CD4-positive, alpha-beta memory T cell (primary cell): Measurements from ENCODE around the gene NEU1. TPM values are rescaled to one million over a fixed set of nuclear protein-coding genes. Genes with fewer than 3 reads are reported as not detected.
"Not testable (repeated sequence)": the region's sequence is repeated elsewhere in the genome, so short reads cannot be mapped to it uniquely, and the experiment has no call there.

Experiments
- CTCF ChIA-PET: fragments of 350-600 bp; sonication (Branson Sonifier 250); formaldehyde crosslinking; loops from one replicate; lab custom pipeline; 2021; ENCODE audit warnings: inconsistent platforms; ENCODE audit not compliant: partially characterized antibody; lab: Charles Lee
- POLR2A ChIA-PET: fragments of 350-600 bp; sonication (Branson Sonifier 250); formaldehyde crosslinking; loops from one replicate; lab custom pipeline; 2021; ENCODE audit not compliant: partially characterized antibody; lab: Charles Lee
- DNase-seq, 5 donors: peaks; one replicate each; pipeline versions ENCODE4 v3.0.0 to v3.0.0-alpha.2; 2020 to 2022; ENCODE audit warnings: mixed read lengths in 1 of 5
- H3K27ac ChIP-seq: one replicate; pipeline ENCODE4 v1.7.0; 2013; ENCODE audit warnings: low read depth, low read length
- H3K27me3 ChIP-seq: 2 replicates; pipeline ENCODE4 v1.7.0; 2013; ENCODE audit warnings: mild to moderate bottlenecking, low read length, moderate library complexity; ENCODE audit not compliant: insufficient read depth
- H3K36me3 ChIP-seq: 2 replicates; pipeline ENCODE4 v1.7.0; 2013; ENCODE audit warnings: mild to moderate bottlenecking, low read length, moderate library complexity; ENCODE audit not compliant: insufficient read depth
- H3K4me1 ChIP-seq: 2 replicates; pipeline ENCODE4 v1.7.0; 2013; ENCODE audit warnings: mild to moderate bottlenecking, low read length, moderate library complexity; ENCODE audit not compliant: insufficient read depth
- H3K4me3 ChIP-seq, 2 donors: one replicate each; pipeline ENCODE4 v1.7.0; 2013; ENCODE audit warnings: low read length in 2 of 2, mild to moderate bottlenecking in 1 of 2
- H3K9me3 ChIP-seq, 2 donors: one replicate each; pipeline ENCODE4 v1.7.0; 2013; ENCODE audit warnings: low read length in 2 of 2, control low read depth in 1 of 2; ENCODE audit not compliant: control insufficient read depth in 1 of 2
- H3K27ac Mint-ChIP-seq, 7 donors: one replicate each; pipeline ENCODE4 v1.8.0; 2020 to 2021; ENCODE audit warnings: mixed read lengths in 7 of 7, mild to moderate bottlenecking in 6 of 7, inconsistent platforms in 3 of 7, moderate library complexity in 3 of 7
- H3K27me3 Mint-ChIP-seq, 2 donors: one replicate each; pipeline ENCODE4 v1.8.0; 2020 to 2021; ENCODE audit warnings: mixed read lengths in 2 of 2
- H3K36me3 Mint-ChIP-seq, 2 donors: one replicate each; pipeline ENCODE4 v1.8.0; 2020 to 2021; ENCODE audit warnings: mixed read lengths in 2 of 2, inconsistent platforms in 1 of 2, mild to moderate bottlenecking in 1 of 2
- H3K4me1 Mint-ChIP-seq, 4 donors: one replicate each; pipeline ENCODE4 v1.8.0; 2020 to 2021; ENCODE audit warnings: mixed read lengths in 4 of 4, mild to moderate bottlenecking in 1 of 4
- H3K4me3 Mint-ChIP-seq, 8 donors: one replicate each; pipeline ENCODE4 v1.8.0; 2020 to 2021; ENCODE audit warnings: mixed read lengths in 8 of 8, mild to moderate bottlenecking in 7 of 8, moderate library complexity in 6 of 8, inconsistent platforms in 3 of 8
- H3K9me3 Mint-ChIP-seq, 8 donors: one replicate each; pipeline ENCODE4 v1.8.0; 2020 to 2021; ENCODE audit warnings: mixed read lengths in 8 of 8, mild to moderate bottlenecking in 5 of 8, inconsistent platforms in 3 of 8, moderate library complexity in 1 of 8
- intact Hi-C: fragments of 100-400 bp; cut with micrococcal nuclease; formaldehyde crosslinking; loops from one replicate; pipeline ENCODE4 v1.15.1; 2023
- polyA plus RNA-seq, 2 donors: library from polyadenylated mRNA; unstranded; fragments of 300-500 nt; fragmentation: Illumina TruSeq; gene quantifications; one replicate each; pipeline ENCODE4 v1.2.3, GENCODE V29; 2021
- total RNA-seq, 2 experiments: library from RNA; stranded (reverse); gene quantifications; one replicate each; pipeline ENCODE4 v1.2.3, GENCODE V29; 2021

The NEU1 gene
- total and polyA plus RNA-seq, 4 experiments from 2014 or later = 19.6 to 23.4 (median 21.8) TPM

DNA sequence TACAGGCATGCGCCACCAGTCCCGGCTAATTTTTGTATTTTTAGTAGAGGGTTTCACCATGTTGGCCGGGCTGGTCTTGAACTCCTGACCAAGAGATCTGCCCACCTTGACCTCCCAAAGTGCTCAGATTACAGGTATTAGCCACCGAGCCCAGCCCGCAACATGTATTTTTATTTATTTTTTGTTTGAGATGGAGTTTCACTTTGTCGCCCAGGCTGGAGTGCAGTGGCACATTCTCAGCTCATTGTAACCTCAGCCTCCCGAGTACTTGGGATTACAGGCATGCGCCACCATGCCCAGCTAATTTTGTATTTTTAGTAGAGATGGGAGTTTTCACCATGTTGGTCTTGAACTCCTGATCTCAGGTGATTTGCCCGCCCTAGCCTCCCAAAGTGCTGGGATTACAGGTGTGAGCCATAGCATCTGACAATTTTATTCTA is 24.5 kb downstream of the NEU1 start:
- not testable (repeated sequence) for H3K9me3 Mint-ChIP-seq, H3K27me3 ChIP-seq, DNase-seq, H3K27me3 Mint-ChIP-seq, H3K9me3 ChIP-seq
- Mint-ChIP-seq H3K4me3 (peak overlapping the region; percentile 22 to 99 (median 93)), H3K27ac (peak overlapping the region in 6 of 7 donors; percentile 4 to 99 (median 98)), H3K36me3 (peaks cover 33 to 66% of the 10 kb centered on the region in 2 donors), H3K4me1 (peaks cover 25 to 54% (median 38%) of the 10 kb centered on the region in 4 donors)
- H3K4me1 ChIP-seq = peaks cover 44% of the 10 kb centered on the region
- intact Hi-C loops = loop anchor here (10.0 kb wide), 1 partner anchor 137 kb away; the partner anchor contains the start of gene DXO
- POLR2A ChIA-PET = interaction anchor here (1.0 to 4.8 kb wide), 5 partner anchors 25 to 257 kb away, joined by 3 to 43 read pairs (median 4); partner anchors contain the start of genes BAG6, C6orf47 and NEU1
- CTCF ChIA-PET = interaction anchor here (1.1 to 1.3 kb wide), 4 partner anchors 8 to 109 kb away, joined by 3 to 5 read pairs (median 4); partner anchors contain the start of gene DDAH2
- H3K36me3 ChIP-seq = peaks cover 41% of the 10 kb centered on the region
- peak overlapping the region in 1 of 2 donors; percentile 75 for H3K4me3 ChIP-seq
- peak overlapping the region; percentile 88 for H3K27ac ChIP-seq

DNA sequence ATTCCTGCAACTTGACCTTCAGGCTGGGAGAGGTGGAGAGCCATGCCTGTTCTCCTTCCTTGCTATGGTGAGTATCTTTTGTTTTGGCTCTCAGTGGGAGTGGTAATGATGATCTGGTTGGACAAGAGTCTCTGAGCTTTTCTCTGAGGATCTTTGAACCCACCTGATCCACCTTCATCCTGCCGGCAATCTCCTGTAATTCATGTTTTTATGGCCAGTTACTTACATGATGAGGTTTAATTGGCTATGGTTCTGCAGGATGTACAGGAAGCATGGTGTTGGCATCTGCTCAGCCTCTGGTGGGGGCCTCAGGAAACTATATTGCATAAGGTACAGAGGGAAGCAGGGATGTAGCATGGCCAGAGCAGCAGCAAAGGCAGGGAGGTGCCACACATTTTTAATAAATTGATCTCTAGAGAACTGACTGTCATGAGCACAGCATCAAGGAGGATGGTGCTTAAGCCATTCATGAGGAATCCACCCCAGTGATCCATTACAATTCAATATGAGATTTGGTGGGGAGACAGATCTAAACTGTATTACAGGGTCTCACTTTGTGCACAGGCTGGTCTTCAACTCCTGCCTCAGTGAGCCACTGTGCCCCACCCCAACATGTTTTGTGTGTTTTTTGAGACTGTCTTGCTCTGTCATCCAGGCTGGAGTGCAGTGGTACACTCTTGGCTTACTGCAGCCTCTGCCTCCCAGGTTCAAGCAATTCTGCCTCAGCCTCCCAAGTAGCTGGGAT is 25.1 kb downstream of the NEU1 start:
- intact Hi-C loops = loop anchor here (10.0 kb wide), 1 partner anchor 137 kb away; the partner anchor contains the start of gene DXO
- Histone ChIP-seq H3K27ac (peak overlapping the region; percentile 88), H3K36me3 (peaks cover 41% of the 10 kb centered on the region), H3K4me3 (peak overlapping the region; percentile 3 to 75), H3K9me3 (no peaks in the 10 kb centered on the region), H3K27me3 (no peaks in the 10 kb centered on the region), H3K4me1 (peaks cover 46% of the 10 kb centered on the region)
- Mint-ChIP-seq H3K9me3 (no peaks in the 10 kb centered on the region), H3K4me3 (peak overlapping the region; percentile 88 to 99 (median 96)), H3K4me1 (peaks cover 25 to 54% (median 38%) of the 10 kb centered on the region in 4 donors), H3K27ac (peak overlapping the region; percentile 83 to 99 (median 98)), H3K27me3 (no peaks in the 10 kb centered on the region), H3K36me3 (peaks cover 33 to 66% of the 10 kb centered on the region in 2 donors)
- ChIA-PET POLR2A (interaction anchor here (0.6 to 4.8 kb wide), 11 partner anchors 10 to 215 kb away, joined by 3 to 43 read pairs (median 4); partner anchors contain the start of genes BAG6, C6orf47, CLIC1 and HSPA1B), CTCF (interaction anchor here (0.8 to 3.2 kb wide), 8 partner anchors 7 to 157 kb away, joined by 3 to 10 read pairs (median 4); partner anchors contain the start of genes LY6G5C and NEU1)
- DNase-seq = no peak

DNA sequence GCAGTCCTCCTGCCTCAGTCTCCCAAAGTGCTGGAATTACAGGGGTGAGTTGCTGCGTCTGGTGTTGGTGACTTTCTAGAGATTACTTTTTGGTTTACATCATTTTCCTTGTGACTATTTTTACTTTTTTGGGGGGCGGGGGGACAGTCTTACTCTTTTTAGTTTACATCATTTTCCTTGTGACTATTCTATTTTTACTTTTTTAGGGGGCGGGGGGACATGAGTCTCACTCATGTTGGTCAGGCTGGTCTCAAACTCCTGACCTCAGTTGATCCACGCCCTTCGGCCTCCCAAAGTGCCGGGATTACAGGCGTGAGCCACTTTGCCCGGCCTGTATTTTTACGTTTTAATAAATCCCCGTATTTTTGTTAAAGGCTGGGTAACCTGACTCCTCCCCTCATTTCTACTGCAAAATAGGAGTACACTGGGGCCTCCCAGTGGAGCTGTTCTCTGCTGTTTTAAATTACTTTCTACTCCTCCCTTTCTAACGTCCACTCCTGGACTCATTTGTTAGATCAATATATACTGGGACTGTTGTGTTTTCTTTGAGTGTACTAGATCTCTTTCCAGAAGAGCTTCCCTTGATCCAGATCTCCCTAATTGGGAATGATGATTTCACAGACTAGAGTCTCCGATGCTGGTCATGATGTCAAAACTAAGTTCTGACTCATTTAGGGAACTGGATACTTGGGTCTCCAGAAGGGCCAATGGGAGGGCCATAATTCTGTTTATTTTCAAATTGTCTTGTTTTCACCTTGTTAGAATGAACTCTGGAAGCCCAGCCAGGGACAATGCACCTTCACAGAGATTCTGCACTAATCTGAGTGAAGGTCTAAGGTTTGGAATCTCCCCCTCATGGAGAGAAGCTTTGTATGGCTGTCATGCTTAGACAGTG is 25.9 kb downstream of the NEU1 start:
- no peaks in the 10 kb centered on the region for H3K27me3 ChIP-seq
- CTCF ChIA-PET = interaction anchor here (0.7 to 3.2 kb wide), 9 partner anchors 26 to 304 kb away, joined by 3 to 10 read pairs (median 3); partner anchors contain the start of genes LY6G5C, NEU1 and NFKBIL1
- H3K27ac Mint-ChIP-seq = peak overlapping the region; percentile 83 to 99 (median 98)
- DNase-seq = peak in 4 of 5 donors; percentile 24 to 39 (median 33)
- peaks cover 25 to 54% (median 38%) of the 10 kb centered on the region in 4 donors for H3K4me1 Mint-ChIP-seq
- H3K27me3 Mint-ChIP-seq = no peaks in the 10 kb centered on the region
- peaks cover 41% of the 10 kb centered on the region for H3K36me3 ChIP-seq
- peak overlapping the region; percentile 88 for H3K27ac ChIP-seq
- intact Hi-C loops = loop anchor here (10.0 kb wide), 1 partner anchor 138 kb away; the partner anchor contains the start of gene DXO
- peaks cover 47% of the 10 kb centered on the region for H3K4me1 ChIP-seq
- peak overlapping the region; percentile 61 to 75 for H3K4me3 ChIP-seq
- H3K36me3 Mint-ChIP-seq = peaks cover 33 to 66% of the 10 kb centered on the region in 2 donors
- no peaks in the 10 kb centered on the region for H3K9me3 ChIP-seq
- peak overlapping the region; percentile 88 to 99 (median 96) for H3K4me3 Mint-ChIP-seq
- no peaks in the 10 kb centered on the region for H3K9me3 Mint-ChIP-seq
- POLR2A ChIA-PET = interaction anchor here (0.6 to 7.2 kb wide), 16 partner anchors 9 to 214 kb away, joined by 3 to 67 read pairs (median 6); partner anchors contain the start of genes ABHD16A, BAG6, C6orf47 and CLIC1

DNA sequence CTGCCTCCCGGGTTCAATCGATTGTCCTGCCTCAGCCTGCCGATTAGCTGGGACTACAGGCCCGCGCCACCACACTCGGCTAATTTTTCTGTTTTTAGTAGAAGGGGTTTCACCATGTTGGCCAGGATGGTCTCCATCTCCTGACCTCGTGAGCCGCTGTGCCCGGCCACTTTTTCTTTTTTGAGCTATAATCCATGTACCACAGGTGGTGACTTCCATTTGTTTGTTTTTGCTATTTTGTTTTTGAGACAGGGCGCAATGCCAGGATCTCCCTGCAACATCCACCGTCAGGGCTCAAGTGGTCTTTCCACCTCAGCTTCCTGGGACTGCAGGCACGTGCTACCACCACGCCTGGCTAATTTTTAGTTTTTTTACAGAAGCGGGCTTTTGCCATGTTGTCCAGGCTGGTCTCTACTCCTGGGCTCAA is 26.6 kb downstream of the NEU1 start:
- Histone ChIP-seq H3K27ac (peak overlapping the region; percentile 88), H3K27me3 (no peaks in the 10 kb centered on the region), H3K4me3 (peak overlapping the region; percentile 61 to 75), H3K36me3 (peaks cover 41% of the 10 kb centered on the region), H3K4me1 (peaks cover 54% of the 10 kb centered on the region), H3K9me3 (no peaks in the 10 kb centered on the region)
- no peaks in the 10 kb centered on the region for H3K9me3 Mint-ChIP-seq
- intact Hi-C loops = loop anchor here (10.0 kb wide), 1 partner anchor 139 kb away; the partner anchor contains the start of gene DXO
- H3K27me3 Mint-ChIP-seq = no peaks in the 10 kb centered on the region
- DNase-seq = no peak
- CTCF ChIA-PET = interaction anchor here (0.7 to 3.2 kb wide), 8 partner anchors 27 to 304 kb away, joined by 3 to 10 read pairs (median 4); partner anchors contain the start of genes NEU1 and NFKBIL1
- H3K4me3 Mint-ChIP-seq = peak overlapping the region; percentile 88 to 99 (median 96)
- peaks cover 31 to 60% of the 10 kb centered on the region in 2 donors for H3K36me3 Mint-ChIP-seq
- POLR2A ChIA-PET = interaction anchor here (1.0 to 7.2 kb wide), 21 partner anchors 8 to 254 kb away, joined by 3 to 67 read pairs (median 6); partner anchors contain the start of genes ABHD16A, BAG6, C6orf47 and CLIC1
- H3K27ac Mint-ChIP-seq = peak overlapping the region; percentile 83 to 99 (median 98)
- H3K4me1 Mint-ChIP-seq = peaks cover 25 to 56% (median 39%) of the 10 kb centered on the region in 4 donors

DNA sequence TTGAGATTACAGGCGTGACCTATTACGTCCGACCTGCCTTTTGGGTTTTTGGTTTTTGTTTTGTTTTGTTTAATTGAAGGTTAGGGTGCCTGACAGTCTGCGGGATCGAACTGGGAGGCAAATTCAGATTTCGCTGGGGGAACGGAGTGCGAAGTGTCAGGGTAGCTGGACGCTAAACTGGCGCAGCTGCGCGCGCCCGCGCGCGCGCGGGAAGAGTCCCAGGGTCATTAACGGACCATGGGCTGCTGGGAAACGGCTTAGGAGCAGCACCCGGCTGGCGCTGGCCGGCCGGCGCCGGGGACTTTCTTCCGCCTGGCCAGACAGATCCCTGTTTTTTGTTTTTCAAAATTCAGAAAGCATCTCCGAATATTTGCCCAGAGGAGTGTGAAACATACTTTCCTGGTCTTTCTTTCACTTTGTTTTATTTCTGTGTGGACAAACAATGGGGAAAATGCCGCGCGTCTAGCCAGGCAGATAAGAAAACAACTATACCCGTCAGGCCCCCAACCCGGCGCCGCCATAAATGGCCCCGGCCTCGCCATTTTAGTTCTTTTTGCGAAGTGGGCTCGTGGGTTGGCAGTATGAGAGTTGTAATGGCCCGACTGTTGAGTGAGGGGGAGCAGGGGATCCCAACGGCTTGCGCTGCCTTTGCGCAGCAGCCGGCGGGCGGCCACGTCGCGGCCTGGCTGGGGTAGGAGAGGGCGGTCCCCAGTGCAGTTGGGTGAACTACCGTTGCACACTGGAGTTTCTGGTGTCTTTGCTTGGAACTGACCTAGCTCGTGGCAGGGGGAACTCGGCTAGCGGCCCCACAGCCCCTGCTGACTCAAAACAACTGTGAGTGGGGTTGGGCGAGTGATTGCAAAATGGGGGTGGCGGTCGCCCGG is 28.0 kb downstream of the NEU1 start:
- H3K4me1 ChIP-seq = peaks cover 61% of the 10 kb centered on the region
- Mint-ChIP-seq H3K36me3 (peaks cover 21 to 50% of the 10 kb centered on the region in 2 donors), H3K27ac (peak overlapping the region; percentile 97 to 99 (median 99)), H3K27me3 (no peaks in the 10 kb centered on the region), H3K4me1 (peaks cover 27 to 65% (median 48%) of the 10 kb centered on the region in 4 donors), H3K4me3 (peak overlapping the region; percentile 88 to 99 (median 96)), H3K9me3 (no peaks in the 10 kb centered on the region)
- peak overlapping the region; percentile 75 to 88 for H3K4me3 ChIP-seq
- intact Hi-C loops = loop anchor here (1.0 to 10.0 kb wide), 7 partner anchors 28 to 342 kb away; partner anchors contain the start of genes ABHD16A, DXO, EHMT2 and NEU1
- H3K27ac ChIP-seq = peak overlapping the region; percentile 88
- no peaks in the 10 kb centered on the region for H3K27me3 ChIP-seq
- ChIA-PET POLR2A (interaction anchor here (0.6 to 7.2 kb wide), 32 partner anchors 9 to 631 kb away, joined by 3 to 67 read pairs (median 4); partner anchors contain the start of genes ABHD16A, BAG6, CLIC1 and DDX39B), CTCF (interaction anchor here (0.9 to 3.2 kb wide), 7 partner anchors 28 to 233 kb away, joined by 3 to 10 read pairs (median 3); partner anchors contain the start of gene NEU1)
- peak; percentile 80 to 84 (median 81) for DNase-seq
- peaks cover 28% of the 10 kb centered on the region for H3K36me3 ChIP-seq
- no peaks in the 10 kb centered on the region for H3K9me3 ChIP-seq
